Measurements from ENCODE around the gene SETBP1.

DNA sequence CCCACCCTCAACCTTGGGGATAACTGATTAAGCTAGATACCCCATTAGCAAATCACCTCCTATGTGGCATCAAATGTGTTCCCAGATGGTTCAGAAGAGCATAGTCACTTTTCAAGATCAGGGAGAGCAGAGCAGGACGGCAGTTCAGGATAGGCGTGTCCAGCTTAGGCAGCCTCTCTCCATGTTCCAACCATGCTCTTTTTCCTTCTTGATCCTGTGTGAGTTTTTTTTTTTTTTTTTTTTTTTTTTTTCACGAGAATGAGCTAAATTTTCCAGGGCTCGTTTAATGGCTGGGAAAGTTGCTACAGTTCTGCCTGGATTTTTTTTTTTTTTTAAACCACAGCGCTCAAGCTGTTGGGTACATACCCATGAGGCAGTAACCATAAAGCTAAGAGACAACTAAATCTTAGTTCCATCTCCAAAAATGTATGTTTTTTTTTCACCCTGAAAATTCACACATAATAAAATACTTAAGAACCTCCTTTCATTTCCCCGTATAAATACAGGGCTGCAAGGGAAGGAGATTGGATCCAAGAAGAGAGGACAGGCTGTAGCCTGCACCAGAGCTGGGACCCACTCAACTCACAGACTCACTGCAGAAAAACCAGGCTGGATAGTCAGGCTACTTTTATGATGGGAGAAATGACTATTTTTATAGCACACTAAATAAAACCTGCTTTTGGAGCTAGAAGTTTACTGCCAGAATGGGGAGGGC lies 244.3 kb downstream of the SETBP1 start:
- TF ChIP-seq, protein P1, sequence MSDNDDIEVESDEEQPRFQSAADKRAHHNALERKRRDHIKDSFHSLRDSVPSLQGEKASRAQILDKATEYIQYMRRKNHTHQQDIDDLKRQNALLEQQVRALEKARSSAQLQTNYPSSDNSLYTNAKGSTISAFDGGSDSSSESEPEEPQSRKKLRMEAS (IDR thresholded peaks at IDR 0.05; ENCODE audit: low read depth, low read length): no peak
- TF ChIP-seq, protein P2, sequence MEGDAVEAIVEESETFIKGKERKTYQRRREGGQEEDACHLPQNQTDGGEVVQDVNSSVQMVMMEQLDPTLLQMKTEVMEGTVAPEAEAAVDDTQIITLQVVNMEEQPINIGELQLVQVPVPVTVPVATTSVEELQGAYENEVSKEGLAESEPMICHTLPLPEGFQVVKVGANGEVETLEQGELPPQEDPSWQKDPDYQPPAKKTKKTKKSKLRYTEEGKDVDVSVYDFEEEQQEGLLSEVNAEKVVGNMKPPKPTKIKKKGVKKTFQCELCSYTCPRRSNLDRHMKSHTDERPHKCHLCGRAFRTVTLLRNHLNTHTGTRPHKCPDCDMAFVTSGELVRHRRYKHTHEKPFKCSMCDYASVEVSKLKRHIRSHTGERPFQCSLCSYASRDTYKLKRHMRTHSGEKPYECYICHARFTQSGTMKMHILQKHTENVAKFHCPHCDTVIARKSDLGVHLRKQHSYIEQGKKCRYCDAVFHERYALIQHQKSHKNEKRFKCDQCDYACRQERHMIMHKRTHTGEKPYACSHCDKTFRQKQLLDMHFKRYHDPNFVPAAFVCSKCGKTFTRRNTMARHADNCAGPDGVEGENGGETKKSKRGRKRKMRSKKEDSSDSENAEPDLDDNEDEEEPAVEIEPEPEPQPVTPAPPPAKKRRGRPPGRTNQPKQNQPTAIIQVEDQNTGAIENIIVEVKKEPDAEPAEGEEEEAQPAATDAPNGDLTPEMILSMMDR (IDR thresholded peaks at IDR 0.05; ENCODE audit: low read depth, low read length): no peak
- no peak for TF ChIP-seq POLR2A (IDR thresholded peaks at IDR 0.05; ENCODE audit: extremely low read depth, insufficient read length)
- no peak for TF ChIP-seq MYC (IDR thresholded peaks at IDR 0.05; ENCODE audit: low read depth, low read length)

Measured in NB4 (cell line).